HepG2 (cell line): ENCODE results near the gene PRKAR2B. TPM values are rescaled to one million over a fixed set of nuclear protein-coding genes. Genes with fewer than 3 reads are reported as not detected.

Source experiments
- ATAC-seq: fragments of 200-7000 bp; cut with Tn5 transposase; 3 replicates; pipeline ENCODE4 v1.9.1; 2020; ENCODE audit warnings: mild to moderate bottlenecking, moderate library complexity
- BruUV-seq: library from RNA; stranded (reverse); fragments of 400-500 nt; replicated peaks from 2 replicates; lab custom pipeline; 2021; lab: Mats Ljungman, UMichigan
- CTCF ChIA-PET: fragments of 300-600 bp; formaldehyde crosslinking; extraction: SDS; loops from one replicate; lab custom pipeline; 2021; ENCODE audit warnings: low total read pairs, inconsistent platforms, low intra/inter-chr PET ratio; lab: Yijun Ruan, JAX
- POLR2A ChIA-PET: fragments of 350-600 bp; sonication (Branson Sonifier 250); formaldehyde crosslinking; loops from one replicate; lab custom pipeline; 2020; ENCODE audit warnings: antibody characterized with exemption, inconsistent platforms; lab: Yijun Ruan, JAX
- DNase-seq: peaks from one replicate; pipeline ENCODE4 v3.0.0-alpha.2; 2015; ENCODE audit warnings: low spot score
- FAIRE-seq: peaks from 3 replicates; lab custom pipeline; 2011; peaks lifted over from hg19 to GRCh38; lab: Jason Lieb, UNC
- H2AFZ ChIP-seq: one replicate; pipeline ENCODE4 v1.6.1; 2011; ENCODE audit warnings: low read length, inconsistent platforms
- H3K27ac ChIP-seq: fragments of 300-600 bp; 3 replicates; pipeline ENCODE4 v1.8.0; 2011; ENCODE audit warnings: mixed run types, mild to moderate bottlenecking, mixed read lengths, low read length, inconsistent platforms; ENCODE audit not compliant: insufficient read depth; ENCODE audit errors: extremely low read length
- H3K27me3 ChIP-seq, 2 experiments: fragments of 200-600 bp in 1 of 2; 2 replicates in 1 of 2; 3 replicates in 1 of 2; pipeline versions ENCODE4 v1.6.0 to v1.8.0; 2011; ENCODE audit warnings: low read length in 2 of 2, mild to moderate bottlenecking in 2 of 2, moderate library complexity in 2 of 2, inconsistent platforms in 1 of 2; ENCODE audit not compliant: insufficient read depth in 2 of 2, control insufficient read depth in 1 of 2
- H3K36me3 ChIP-seq, 2 experiments: fragments of 200-600 bp in 1 of 2; replicated peaks in 1 of 2; 2 replicates in 1 of 2; 3 replicates in 1 of 2; pipeline versions ENCODE4 v1.5.1 to v1.8.0; 2011; ENCODE audit warnings: low read length in 2 of 2, inconsistent platforms in 1 of 2; ENCODE audit not compliant: insufficient read depth in 2 of 2, control insufficient read depth in 1 of 2
- H3K4me1 ChIP-seq: 2 replicates; pipeline ENCODE4 v1.5.1; 2012; ENCODE audit warnings: low read length, inconsistent platforms; ENCODE audit not compliant: insufficient read depth
- H3K4me2 ChIP-seq: 2 replicates; pipeline ENCODE4 v1.6.0; 2011; ENCODE audit warnings: low read depth, low read length, inconsistent platforms
- H3K4me3 ChIP-seq, 3 experiments: fragments of 200-600 bp in 1 of 3; sonication (generic), shearing (Covaris generic) in 1 of 3; replicated peaks in 1 of 3; 2 replicates each; pipeline ENCODE4 v1.5.1; 2011 to 2016; ENCODE audit warnings: low read length in 3 of 3, inconsistent platforms in 2 of 3, low read depth in 2 of 3, mild to moderate bottlenecking in 2 of 3, control low read depth in 1 of 3, mixed read lengths in 1 of 3; ENCODE audit not compliant: insufficient read depth in 1 of 3
- H3K79me2 ChIP-seq: one replicate; pipeline ENCODE4 v1.6.1; 2011; ENCODE audit warnings: low read length, inconsistent platforms; ENCODE audit not compliant: insufficient read depth
- H3K9ac ChIP-seq: 2 replicates; pipeline ENCODE4 v1.6.0; 2011; ENCODE audit warnings: mild to moderate bottlenecking, low read depth, low read length, inconsistent platforms; ENCODE audit not compliant: insufficient read depth
- H3K9me3 ChIP-seq: 2 replicates; pipeline ENCODE4 v1.5.1; 2012; ENCODE audit warnings: mild to moderate bottlenecking, low read length
- H4K20me1 ChIP-seq: 2 replicates; pipeline ENCODE4 v1.6.0; 2011; ENCODE audit warnings: inconsistent platforms, mild to moderate bottlenecking, low read length, moderate library complexity; ENCODE audit not compliant: insufficient read depth
- FOXK2 ChIP-seq: fragments of 450-650 bp; IDR thresholded peaks from 2 replicates; pipeline ENCODE4 v1.6.1; 2016
- NCOR1 ChIP-seq: fragments of 200-600 bp; sonication (generic); IDR thresholded peaks from 2 replicates; pipeline ENCODE4 v1.7.0; 2017; ENCODE audit warnings: antibody characterized with exemption, low read length, borderline replicate concordance
- PBX2 ChIP-seq: IDR thresholded peaks from 2 replicates; pipeline ENCODE4 v1.6.1; 2016; ENCODE audit warnings: control low read depth
- RXRA ChIP-seq: sonication (generic); formaldehyde crosslinking; IDR thresholded peaks from 2 replicates; pipeline ENCODE4 v1.5.1; 2020; ENCODE audit warnings: missing genetic modification reagents
- THYN1 ChIP-seq: sonication (generic); formaldehyde crosslinking; IDR thresholded peaks from 2 replicates; pipeline ENCODE4 v1.8.1; 2023; ENCODE audit warnings: low read depth, mild to moderate bottlenecking, moderate library complexity, missing genetic modification reagents, borderline replicate concordance
- ZHX2 ChIP-seq, 2 experiments: sonication (generic) in 1 of 2; formaldehyde crosslinking in 1 of 2; IDR thresholded peaks; 2 replicates each; pipeline versions ENCODE4 v1.6.1 to v1.9.0; 2014 to 2022; ENCODE audit warnings: antibody characterized with exemption in 1 of 2, borderline replicate concordance in 1 of 2, inconsistent platforms in 1 of 2, low read depth in 1 of 2, missing genetic modification reagents in 1 of 2
- ZNF121 ChIP-seq: sonication (generic); formaldehyde crosslinking; IDR thresholded peaks from 2 replicates; pipeline ENCODE4 v1.5.0; 2020; ENCODE audit warnings: mild to moderate bottlenecking, missing genetic modification reagents
- ZNF687 ChIP-seq: sonication (generic); formaldehyde crosslinking; IDR thresholded peaks from 2 replicates; pipeline ENCODE4 v1.5.1; 2020; ENCODE audit warnings: mild to moderate bottlenecking, missing genetic modification reagents, moderate library complexity
- ZSCAN25 ChIP-seq: sonication (generic); formaldehyde crosslinking; IDR thresholded peaks from 2 replicates; pipeline ENCODE4 v1.8.0; 2022; ENCODE audit warnings: mild to moderate bottlenecking, missing genetic modification reagents
- WGBS: methylation state at CpG from one replicate; pipeline ENCODE4 v1.1.6; 2017; ENCODE audit warnings: low lambda C conversion rate; 5-methylcytosine and 5-hydroxymethylcytosine counted together
- in situ Hi-C: cut with HindIII; loops from 2 replicates; pipeline ENCODE4 v1.10.0; 2017; ENCODE audit warnings: low pct_unique_long_range_greater_than_20kb; ENCODE audit not compliant: extremely low pct_ligation_motif_present
- intact Hi-C: fragments of 100-400 bp; cut with micrococcal nuclease; formaldehyde crosslinking; loops from one replicate; pipeline ENCODE4 v1.10.0; 2022; ENCODE audit not compliant: unreplicated experiment
- polyA plus RNA-seq, 8 experiments: library from polyadenylated mRNA; depleted of rRNA in 3 of 8; stranded (reverse) in 7 of 8; unstranded in 1 of 8; fragments of >200 nt; fragmentation: Illumina TruSeq in 4 of 8; extraction: Trizol in 4 of 8; gene quantifications; 2 replicates each; pipeline versions ENCODE4 v1.2.1 to v1.2.3, GENCODE V29; 2011 to 2016; ENCODE audit warnings: low read depth in 4 of 8, missing spikeins in 1 of 8, mixed read lengths in 1 of 8; ENCODE audit not compliant: insufficient read depth in 1 of 8
- total RNA-seq, 5 experiments: library from RNA; depleted of rRNA; stranded (reverse); fragments of >200 nt; fragmentation: Illumina TruSeq; extraction: Trizol; gene quantifications; 2 replicates each; pipeline ENCODE4 v1.2.3, GENCODE V29; 2016; ENCODE audit warnings: low read depth in 1 of 5

PRKAR2B gene
- total and polyA plus RNA-seq, 2 of the 13 experiments (the other 11 are each of a cell fraction or from before 2014, with no cell fraction given), result not detected

GRCh38 chr7:107047902-107048782 is 3.6 kb downstream of the PRKAR2B start (continued):
- TF ChIP-seq ZNF687 (CRISPR knock-in tag) (no peak), FOXK2 (no peak)

- in situ Hi-C loops (no loop called here), intact Hi-C loops (no loop called here)
- H2AFZ ChIP-seq, result no peak overlapping the region
- FAIRE-seq (no peak), ATAC-seq (no peak), DNase-seq (no peak)
- no TSS peak for BruUV-seq
- POLR2A ChIA-PET, result no interaction called here
- H3K4me3 ChIP-seq, result no peak overlapping the region
- no peaks in the 10 kb centered on the region for H3K36me3 ChIP-seq
- WGBS, result 23% methylated on average over 4 of the region's 4 CpGs
- no peaks in the 10 kb centered on the region for H3K9me3 ChIP-seq
- peaks cover 9% of the 10 kb centered on the region for H3K4me1 ChIP-seq
- no peak overlapping the region for H3K9ac ChIP-seq
- no peak overlapping the region for H3K27ac ChIP-seq
- H4K20me1 ChIP-seq, result no peaks in the 10 kb centered on the region
- CTCF ChIA-PET, result no interaction called here
- H3K4me2 ChIP-seq, result no peak overlapping the region
- no peaks in the 10 kb centered on the region for H3K79me2 ChIP-seq
- peaks cover 3 to 33% of the 10 kb centered on the region in 2 experiments; a peak in 4 of 5 replicates for H3K27me3 ChIP-seq
- no peak for TF ChIP-seq ZNF121 (CRISPR knock-in tag)
- TF ChIP-seq ZHX2 (IDR thresholded peaks at IDR 0.05; ENCODE audit: low read depth), result no peak
- no peak for TF ChIP-seq ZHX2 (CRISPR knock-in tag; IDR thresholded peaks at IDR 0.05; ENCODE audit: borderline replicate concordance)
- no peak for TF ChIP-seq RXRA (CRISPR knock-in tag)
- TF ChIP-seq THYN1, result no peak
- TF ChIP-seq NCOR1, result no peak
- TF ChIP-seq PBX2 (CRISPR knock-in tag), result no peak
- no peak for TF ChIP-seq ZSCAN25
Observed at GRCh38 chr7:107048783-107049418, 4.4 kb downstream of the PRKAR2B start.
